GM12875 (cell line): Measurements from ENCODE around the gene NUDCD3.
A peak's percentile ranks its signal among the peaks of the same experiment; 100 is the strongest.

Experiments
- H3K4me3 ChIP-seq: one replicate; pipeline ENCODE4 v1.5.1; 2011; ENCODE audit warnings: low read depth, low read length, control low read depth
- CTCF ChIP-seq: IDR thresholded peaks from 2 replicates; pipeline ENCODE4 v1.5.1; 2011; ENCODE audit warnings: low read depth, mild to moderate bottlenecking, control low read depth, inconsistent platforms, low read length, moderate library complexity, borderline replicate concordance; ENCODE audit not compliant: insufficient read depth

Gene NUDCD3

GRCh38 chr7:44348851-44349781, 141.3 kb downstream of the NUDCD3 start:
- no peak for TF ChIP-seq CTCF
- no peak overlapping the region for H3K4me3 ChIP-seq

GRCh38 chr7:44348300-44348699, 142.2 kb downstream of the NUDCD3 start:
- H3K4me3 ChIP-seq = no peak overlapping the region
- TF ChIP-seq CTCF = peak; percentile 66

GRCh38 chr7:44347546-44348114, 142.8 kb downstream of the NUDCD3 start:
- H3K4me3 ChIP-seq = no peak overlapping the region
- no peak for TF ChIP-seq CTCF

GRCh38 chr7:44346063-44346462, 144.4 kb downstream of the NUDCD3 start:
- H3K4me3 ChIP-seq = no peak overlapping the region
- TF ChIP-seq CTCF = no peak

GRCh38 chr7:44341401-44341800, 149.1 kb downstream of the NUDCD3 start:
- no peak overlapping the region for H3K4me3 ChIP-seq
- no peak for TF ChIP-seq CTCF

GRCh38 chr7:44338600-44338999, 151.9 kb downstream of the NUDCD3 start:
- no peak for TF ChIP-seq CTCF
- H3K4me3 ChIP-seq = no peak overlapping the region

- no peak overlapping the region for H3K4me3 ChIP-seq
- TF ChIP-seq CTCF = no peak
These were observed 154.0 kb downstream of the NUDCD3 start for GRCh38 chr7:44336491-44336890.
